Breast epithelium (tissue), 4 donors: ENCODE measurements around the gene CLASP2. TPM values are rescaled to one million over a fixed set of nuclear protein-coding genes. Genes with fewer than 3 reads are reported as not detected.

ENCODE experiments used
- DNase-seq, 2 donors: peaks; one replicate each; pipeline ENCODE4 v3.0.0-alpha.2; 2019; ENCODE audit warnings: low spot score in 2 of 2
- H3K27ac ChIP-seq, 2 donors: fragments of 200-600 bp; sonication (generic) in 1 of 2; one replicate each; pipeline ENCODE4 v1.5.1; 2016 to 2019; ENCODE audit warnings: mild to moderate bottlenecking in 1 of 2
- H3K27me3 ChIP-seq, 2 donors: fragments of 200-600 bp; sonication (generic) in 1 of 2; one replicate each; pipeline versions ENCODE4 v1.5.1 to v1.6.0; 2017 to 2019; ENCODE audit warnings: control low read depth in 1 of 2, mild to moderate bottlenecking in 1 of 2
- H3K36me3 ChIP-seq: fragments of 200-600 bp; one replicate; pipeline ENCODE4 v1.5.1; 2019
- H3K4me1 ChIP-seq, 2 donors: fragments of 200-600 bp; sonication (generic); one replicate each; pipeline ENCODE4 v1.5.1; 2016 to 2019; ENCODE audit warnings: control low read depth in 1 of 2
- H3K4me3 ChIP-seq, 3 donors: fragments of 200-600 bp; sonication (generic); 1 replicate in 2 of 3; 2 replicates in 1 of 3; pipeline ENCODE4 v1.5.1; 2016 to 2019; ENCODE audit warnings: mild to moderate bottlenecking in 3 of 3, moderate library complexity in 2 of 3
- H3K9me3 ChIP-seq, 2 donors: fragments of 200-600 bp; sonication (generic) in 1 of 2; one replicate each; pipeline ENCODE4 v1.5.1; 2016 to 2019; ENCODE audit warnings: control low read depth in 1 of 2
- POLR2A ChIP-seq: fragments of 450-650 bp; IDR thresholded peaks from one replicate; pipeline ENCODE4 v1.6.1; 2016; ENCODE audit warnings: antibody characterized with exemption, mild to moderate bottlenecking, moderate library complexity
- POLR2AphosphoS5 ChIP-seq, 3 donors: sonication (generic); formaldehyde crosslinking; IDR thresholded peaks; one replicate each; pipeline ENCODE4 v1.6.1; 2017; ENCODE audit warnings: antibody characterized with exemption in 3 of 3
- intact Hi-C: fragments of 100-400 bp; cut with DNase I; formaldehyde crosslinking; loops from one replicate; pipeline ENCODE4 v1.15.1; 2023; ENCODE audit warnings: low total_unique reads
- total RNA-seq, 3 donors: library from RNA; depleted of rRNA; stranded (reverse); fragments of >200 nt; gene quantifications; one replicate each; pipeline ENCODE4 v1.1.0, GENCODE V29; 2016
- TF ChIP-seq, protein P1 (sequence below), 3 donors: fragments of 450-650 bp; IDR thresholded peaks; one replicate each; pipeline ENCODE4 v1.5.1; 2016 to 2017; ENCODE audit warnings: antibody characterized with exemption in 3 of 3, mild to moderate bottlenecking in 3 of 3, moderate library complexity in 3 of 3

The CLASP2 gene
- total RNA-seq, 3 donors from 2014 or later: 57.1 to 108 (median 86.9) TPM

DNA sequence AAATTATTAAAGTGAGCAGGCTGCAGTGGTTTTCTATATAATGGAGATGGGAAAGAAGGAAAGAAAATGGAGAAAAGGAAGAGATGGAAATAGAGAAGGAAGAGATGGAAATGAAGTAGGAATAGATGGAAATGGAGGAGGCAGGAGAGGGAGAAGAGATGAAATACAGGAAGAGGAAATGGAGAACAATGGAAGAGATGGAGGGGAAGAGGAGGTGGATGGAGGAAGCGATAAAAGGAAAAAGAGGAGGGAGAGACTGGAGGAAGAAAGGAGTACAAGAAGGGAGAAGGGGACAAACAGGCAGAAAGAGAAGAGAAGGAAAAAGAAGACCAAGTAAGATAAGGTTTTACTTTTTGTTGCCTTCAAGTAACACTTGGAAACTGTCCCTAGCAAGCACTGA, 67.6 kb downstream of the CLASP2 start:
- H3K27ac ChIP-seq: no peak overlapping the region
- no peak for DNase-seq
- no peaks in the 10 kb centered on the region for H3K4me1 ChIP-seq
- H3K9me3 ChIP-seq: no peaks in the 10 kb centered on the region
- no peak for TF ChIP-seq POLR2AphosphoS5 (IDR thresholded peaks at IDR 0.05)
- TF ChIP-seq, protein P1, sequence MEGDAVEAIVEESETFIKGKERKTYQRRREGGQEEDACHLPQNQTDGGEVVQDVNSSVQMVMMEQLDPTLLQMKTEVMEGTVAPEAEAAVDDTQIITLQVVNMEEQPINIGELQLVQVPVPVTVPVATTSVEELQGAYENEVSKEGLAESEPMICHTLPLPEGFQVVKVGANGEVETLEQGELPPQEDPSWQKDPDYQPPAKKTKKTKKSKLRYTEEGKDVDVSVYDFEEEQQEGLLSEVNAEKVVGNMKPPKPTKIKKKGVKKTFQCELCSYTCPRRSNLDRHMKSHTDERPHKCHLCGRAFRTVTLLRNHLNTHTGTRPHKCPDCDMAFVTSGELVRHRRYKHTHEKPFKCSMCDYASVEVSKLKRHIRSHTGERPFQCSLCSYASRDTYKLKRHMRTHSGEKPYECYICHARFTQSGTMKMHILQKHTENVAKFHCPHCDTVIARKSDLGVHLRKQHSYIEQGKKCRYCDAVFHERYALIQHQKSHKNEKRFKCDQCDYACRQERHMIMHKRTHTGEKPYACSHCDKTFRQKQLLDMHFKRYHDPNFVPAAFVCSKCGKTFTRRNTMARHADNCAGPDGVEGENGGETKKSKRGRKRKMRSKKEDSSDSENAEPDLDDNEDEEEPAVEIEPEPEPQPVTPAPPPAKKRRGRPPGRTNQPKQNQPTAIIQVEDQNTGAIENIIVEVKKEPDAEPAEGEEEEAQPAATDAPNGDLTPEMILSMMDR (IDR thresholded peaks at IDR 0.05): no peak
- TF ChIP-seq POLR2A: no peak
- no peaks in the 10 kb centered on the region for H3K27me3 ChIP-seq
- no peak overlapping the region for H3K4me3 ChIP-seq
- intact Hi-C loops: loop anchor here (10.0 kb wide), 1 partner anchor 914 kb away; no protein-coding TSS in a partner anchor
- no peaks in the 10 kb centered on the region for H3K36me3 ChIP-seq

DNA sequence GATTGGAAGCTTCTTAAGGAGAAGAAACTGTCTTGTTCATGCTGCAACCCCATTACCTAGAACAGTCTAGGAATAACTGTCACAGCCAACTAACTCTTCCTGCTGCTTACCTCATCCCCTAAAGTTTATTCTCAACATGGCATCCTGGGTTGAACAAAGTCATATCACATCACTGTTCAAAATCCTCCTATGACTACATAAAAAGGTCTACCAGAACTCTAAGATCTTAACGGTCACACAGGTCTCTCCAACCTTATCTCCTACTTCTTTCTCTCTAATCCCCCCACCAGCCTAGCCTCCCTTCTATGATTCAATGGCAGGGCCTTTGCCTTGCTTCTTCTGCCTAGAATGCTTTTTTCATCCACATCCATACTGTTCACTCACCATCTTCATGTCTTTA, 69.3 kb downstream of the CLASP2 start:
- Histone ChIP-seq H3K36me3 (no peaks in the 10 kb centered on the region), H3K27ac (no peak overlapping the region)
- intact Hi-C loops: no loop called here

DNA sequence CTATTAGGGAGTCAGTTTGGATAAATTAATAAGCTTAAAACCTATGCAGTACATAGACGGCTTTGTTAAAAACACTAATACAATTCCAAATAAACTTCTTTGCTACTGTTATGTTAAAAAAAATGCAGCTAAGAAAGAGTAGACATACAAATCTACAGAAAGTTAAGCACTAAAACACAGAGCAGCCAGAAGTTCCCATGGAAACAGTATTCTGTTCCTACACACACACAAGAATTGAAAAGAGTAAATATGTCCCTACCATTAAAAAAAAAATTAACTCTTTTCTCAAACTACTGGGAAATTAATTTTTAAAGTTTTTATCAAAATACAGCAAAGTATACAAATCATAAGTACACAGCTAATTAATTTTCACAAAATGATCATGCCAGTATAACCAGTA, 71.6 kb downstream of the CLASP2 start:
- intact Hi-C loops: no loop called here
- Histone ChIP-seq H3K27me3 (no peaks in the 10 kb centered on the region), H3K4me1 (no peaks in the 10 kb centered on the region), H3K36me3 (no peaks in the 10 kb centered on the region), H3K4me3 (no peak overlapping the region), H3K9me3 (no peaks in the 10 kb centered on the region), H3K27ac (no peak overlapping the region)
- TF ChIP-seq POLR2AphosphoS5 (IDR thresholded peaks at IDR 0.05) (no peak), POLR2A (no peak)
- TF ChIP-seq, protein P1 (IDR thresholded peaks at IDR 0.05): no peak
- DNase-seq: no peak

More for the DNA sequence above, 69.3 kb downstream of the CLASP2 start:
- Histone ChIP-seq H3K27me3 (no peaks in the 10 kb centered on the region), H3K9me3 (no peaks in the 10 kb centered on the region), H3K4me1 (no peaks in the 10 kb centered on the region), H3K4me3 (no peak overlapping the region)
- TF ChIP-seq POLR2A: no peak
- DNase-seq: no peak

DNA sequence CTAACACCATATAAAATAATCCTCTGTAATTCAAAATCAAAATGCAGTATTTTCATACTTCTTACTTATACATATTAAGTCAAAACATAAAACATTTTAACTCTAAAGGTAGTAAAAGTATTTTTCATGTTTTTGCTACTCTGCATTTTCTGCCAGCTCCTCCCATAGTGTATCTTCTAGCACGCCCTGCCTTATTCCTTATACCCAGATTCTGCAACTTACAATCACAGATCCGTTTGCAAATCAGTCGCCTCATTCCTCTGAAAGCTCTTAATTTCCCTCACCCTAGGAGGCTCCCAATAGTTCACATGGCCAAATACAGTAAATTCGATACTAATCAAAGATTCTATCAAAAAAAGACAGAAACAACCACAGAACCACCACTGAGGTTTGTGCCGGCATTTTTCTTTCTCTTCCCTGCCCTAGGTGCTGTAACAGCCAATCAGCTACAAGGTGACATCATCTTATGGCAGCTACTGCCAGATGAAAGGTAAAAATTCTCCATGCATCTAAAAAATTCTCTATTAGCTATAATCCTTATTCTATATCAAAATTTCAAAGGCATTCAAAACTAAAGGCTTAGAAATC, 72.9 kb downstream of the CLASP2 start:
- Histone ChIP-seq H3K36me3 (no peaks in the 10 kb centered on the region), H3K27me3 (no peaks in the 10 kb centered on the region), H3K27ac (peak overlapping the region in 1 of 2 donors; percentile 52), H3K4me1 (no peaks in the 10 kb centered on the region), H3K9me3 (no peaks in the 10 kb centered on the region), H3K4me3 (peak overlapping the region in 2 of 3 donors; percentile 47 to 59)
- DNase-seq: no peak
- intact Hi-C loops: no loop called here
- TF ChIP-seq POLR2AphosphoS5 (IDR thresholded peaks at IDR 0.05) (no peak), POLR2A (no peak)
- TF ChIP-seq, protein P1 (IDR thresholded peaks at IDR 0.05): no peak

DNA sequence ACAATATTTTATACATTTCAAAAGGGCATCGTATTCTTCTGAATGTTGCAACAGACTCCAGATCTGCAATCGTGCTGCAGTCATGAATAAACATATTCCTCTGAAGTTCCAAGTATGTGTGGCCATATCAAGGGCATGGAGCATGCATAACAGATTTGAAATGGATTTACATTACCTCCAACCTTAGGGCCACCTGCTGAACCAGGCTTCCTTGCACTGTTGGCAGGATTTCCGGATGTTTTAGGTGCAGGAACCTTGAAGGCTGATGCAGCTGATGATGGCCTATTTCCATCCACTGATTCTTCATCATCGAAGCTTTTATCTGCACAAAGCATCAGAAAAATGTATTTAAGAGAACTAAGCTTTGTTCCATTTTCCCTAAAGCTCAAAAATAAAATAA, 73.5 kb downstream of the CLASP2 start:
- H3K4me1 ChIP-seq: no peaks in the 10 kb centered on the region
- no peak overlapping the region for H3K27ac ChIP-seq
- H3K4me3 ChIP-seq: no peak overlapping the region
- no peak for TF ChIP-seq POLR2AphosphoS5 (IDR thresholded peaks at IDR 0.05)
- TF ChIP-seq, protein P1 (IDR thresholded peaks at IDR 0.05): no peak
- TF ChIP-seq POLR2A: no peak
- H3K9me3 ChIP-seq: no peaks in the 10 kb centered on the region
- intact Hi-C loops: no loop called here
- H3K36me3 ChIP-seq: no peaks in the 10 kb centered on the region
- no peak for DNase-seq
- no peaks in the 10 kb centered on the region for H3K27me3 ChIP-seq
